Endodermal cell (in vitro differentiated cells): Measurements from ENCODE around the gene ZNF254. TPM values are rescaled to one million over a fixed set of nuclear protein-coding genes. Genes with fewer than 3 reads are reported as not detected.

Source experiments
- DNase-seq: peaks from one replicate; pipeline ENCODE4 v3.0.0-alpha.2; 2017
- H3K27ac ChIP-seq: 2 replicates; pipeline ENCODE4 v1.5.1; 2013; ENCODE audit warnings: mild to moderate bottlenecking, low read depth, low read length, moderate library complexity
- H3K27me3 ChIP-seq: 2 replicates; pipeline ENCODE4 v1.6.1; 2013; ENCODE audit warnings: mild to moderate bottlenecking, low read length, moderate library complexity; ENCODE audit not compliant: insufficient read depth, control insufficient read depth, poor library complexity, severe bottlenecking
- H3K36me3 ChIP-seq: 2 replicates; pipeline ENCODE4 v1.7.0; 2013; ENCODE audit warnings: mild to moderate bottlenecking, low read length, moderate library complexity; ENCODE audit not compliant: control insufficient read depth, insufficient read depth
- H3K4me1 ChIP-seq: one replicate; pipeline ENCODE4 v1.7.0; 2013; ENCODE audit warnings: low read length; ENCODE audit not compliant: control insufficient read depth, insufficient read depth
- H3K4me3 ChIP-seq: 2 replicates; pipeline ENCODE4 v1.5.1; 2013; ENCODE audit warnings: mild to moderate bottlenecking, low read length, moderate library complexity
- H3K9ac ChIP-seq: 2 replicates; pipeline ENCODE4 v1.6.1; 2013; ENCODE audit warnings: mild to moderate bottlenecking, low read length, moderate library complexity; ENCODE audit not compliant: poor library complexity, severe bottlenecking; ENCODE audit errors: extremely low read depth
- H3K9me3 ChIP-seq: 2 replicates; pipeline ENCODE4 v1.6.1; 2013; ENCODE audit warnings: mild to moderate bottlenecking, low read length, moderate library complexity; ENCODE audit not compliant: control insufficient read depth
- H3K27ac Mint-ChIP-seq: 2 replicates; pipeline ENCODE4 v1.8.0; 2020; ENCODE audit warnings: mixed read lengths
- H3K27me3 Mint-ChIP-seq: 2 replicates; pipeline ENCODE4 v1.8.0; 2021; ENCODE audit warnings: mild to moderate bottlenecking, mixed read lengths; ENCODE audit not compliant: insufficient read depth
- H3K36me3 Mint-ChIP-seq: 2 replicates; pipeline ENCODE4 v1.8.0; 2020; ENCODE audit warnings: low read depth, mixed read lengths
- H3K4me1 Mint-ChIP-seq: 2 replicates; pipeline ENCODE4 v1.8.0; 2020; ENCODE audit warnings: mixed read lengths
- H3K4me3 Mint-ChIP-seq: 2 replicates; pipeline ENCODE4 v1.8.0; 2020; ENCODE audit warnings: mild to moderate bottlenecking, moderate library complexity, mixed read lengths
- H3K9me3 Mint-ChIP-seq: 2 replicates; pipeline ENCODE4 v1.8.0; 2020; ENCODE audit warnings: mild to moderate bottlenecking, mixed read lengths
- CTCF ChIP-seq: fragments of 200-600 bp; sonication (generic); conservative IDR thresholded peaks from 2 replicates; pipeline ENCODE4 v1.5.0; 2021; ENCODE audit warnings: antibody characterized with exemption, mild to moderate bottlenecking
- WGBS, 2 experiments: methylation state at CpG; one replicate each; pipeline versions ENCODE4 v1.1.5 to v1.1.7; 2013; ENCODE audit warnings: missing lambda C conversion rate in 2 of 2, mixed read lengths in 1 of 2; ENCODE audit not compliant: insufficient coverage in 1 of 2, insufficient read length in 1 of 2; 5-methylcytosine and 5-hydroxymethylcytosine counted together
- total RNA-seq, 2 donors: library from RNA; stranded (reverse); fragmentation: NEBNext Ultra II Directional in 1 of 2; extraction: Animal tissue kit (Norgen Biotek cat#: 25700) in 1 of 2; gene quantifications; 2 replicates in 1 of 2; 3 replicates in 1 of 2; pipeline ENCODE4 v1.2.1, GENCODE V29; 2021

ZNF254 gene
- total RNA-seq, 2 donors from 2014 or later: 30.7 to 33.8 TPM

GRCh38 chr19:24078680-24079079 lies 8.3 kb upstream of the ZNF254 start:
- WGBS, 2 experiments: 79 to 100% methylated on average over 1 to 4 of the region's 4 CpGs
- Mint-ChIP-seq H3K9me3 (peaks cover 29% of the 10 kb centered on the region), H3K4me3 (no peak overlapping the region), H3K27ac (no peak overlapping the region), H3K27me3 (no peaks in the 10 kb centered on the region), H3K36me3 (peaks cover 75% of the 10 kb centered on the region), H3K4me1 (peaks cover 18% of the 10 kb centered on the region)
- Histone ChIP-seq H3K27ac (no peak overlapping the region), H3K9me3 (peaks cover 23% of the 10 kb centered on the region), H3K27me3 (no peaks in the 10 kb centered on the region), H3K4me1 (peaks cover 7% of the 10 kb centered on the region), H3K9ac (no peak overlapping the region), H3K36me3 (peaks cover 44% of the 10 kb centered on the region), H3K4me3 (no peak overlapping the region)
- TF ChIP-seq CTCF: no peak
- no peak for DNase-seq

GRCh38 chr19:24081056-24081455 lies 5.9 kb upstream of the ZNF254 start:
- H3K27ac ChIP-seq: no peak overlapping the region
- Mint-ChIP-seq H3K36me3 (peaks cover 51% of the 10 kb centered on the region), H3K4me1 (peaks cover 18% of the 10 kb centered on the region), H3K9me3 (peaks cover 5% of the 10 kb centered on the region), H3K27ac (no peak overlapping the region), H3K27me3 (no peaks in the 10 kb centered on the region), H3K4me3 (no peak overlapping the region)
- no peak overlapping the region for H3K9ac ChIP-seq
- 89 to 95% methylated on average over 4 of the region's 4 CpGs for WGBS, 2 experiments
- peaks cover 23% of the 10 kb centered on the region for H3K36me3 ChIP-seq
- peaks cover 7% of the 10 kb centered on the region for H3K4me1 ChIP-seq
- DNase-seq: no peak
- no peaks in the 10 kb centered on the region for H3K27me3 ChIP-seq
- H3K4me3 ChIP-seq: no peak overlapping the region
- no peaks in the 10 kb centered on the region for H3K9me3 ChIP-seq
- no peak for TF ChIP-seq CTCF

GRCh38 chr19:24098359-24098758 lies 11.4 kb downstream of the ZNF254 start:
- no peak for TF ChIP-seq CTCF
- H3K9me3 ChIP-seq: no peaks in the 10 kb centered on the region
- Mint-ChIP-seq H3K4me1 (peaks cover 2% of the 10 kb centered on the region), H3K9me3 (no peaks in the 10 kb centered on the region), H3K27me3 (no peaks in the 10 kb centered on the region), H3K36me3 (peaks cover 20% of the 10 kb centered on the region), H3K4me3 (no peak overlapping the region), H3K27ac (no peak overlapping the region)
- no peak overlapping the region for H3K4me3 ChIP-seq
- H3K27ac ChIP-seq: no peak overlapping the region
- no peak overlapping the region for H3K9ac ChIP-seq
- no peaks in the 10 kb centered on the region for H3K27me3 ChIP-seq
- no peak for DNase-seq
- no peaks in the 10 kb centered on the region for H3K4me1 ChIP-seq
- peaks cover 48% of the 10 kb centered on the region for H3K36me3 ChIP-seq
- WGBS, 2 experiments: 100% methylated on average over 1 of the region's 2 CpGs; no CpG with 5 or more reads in 1 of the 2 experiments
